ENCODE data around the gene TNFRSF12A. TPM values are rescaled to one million over a fixed set of nuclear protein-coding genes. Genes with fewer than 3 reads are reported as not detected.

The TNFRSF12A gene
- total and polyA plus RNA-seq, 7 donors = 69.5 to 889 (median 164) TPM

GRCh38 chr16:3027489-3027795, 7.3 kb downstream of the TNFRSF12A start:
- Histone ChIP-seq H3K36me3 (ENCODE audit: insufficient read depth in 1 of 2, low read depth in 1 of 2) (peaks cover 0 to 25% of the 10 kb centered on the region in 2 donors), H3K4me3 (no peak overlapping the region), H3K9me3 (no peaks in the 10 kb centered on the region), H3K4me1 (peaks cover 27% of the 10 kb centered on the region), H3K27ac (peak overlapping the region; percentile 50), H3K27me3 (ENCODE audit: insufficient read depth in 3 of 3, low read length in 2 of 3) (peaks cover 0 to 35% (median 18%) of the 10 kb centered on the region in 3 donors)
- ATAC-seq (no peak), DNase-seq (no peak)
- intact Hi-C loops (cut with DNase I) = no loop called here
- WGBS, 3 donors = 81 to 88% (median 83%) methylated on average over 8 of the region's 8 CpGs
- TF ChIP-seq, protein P1, sequence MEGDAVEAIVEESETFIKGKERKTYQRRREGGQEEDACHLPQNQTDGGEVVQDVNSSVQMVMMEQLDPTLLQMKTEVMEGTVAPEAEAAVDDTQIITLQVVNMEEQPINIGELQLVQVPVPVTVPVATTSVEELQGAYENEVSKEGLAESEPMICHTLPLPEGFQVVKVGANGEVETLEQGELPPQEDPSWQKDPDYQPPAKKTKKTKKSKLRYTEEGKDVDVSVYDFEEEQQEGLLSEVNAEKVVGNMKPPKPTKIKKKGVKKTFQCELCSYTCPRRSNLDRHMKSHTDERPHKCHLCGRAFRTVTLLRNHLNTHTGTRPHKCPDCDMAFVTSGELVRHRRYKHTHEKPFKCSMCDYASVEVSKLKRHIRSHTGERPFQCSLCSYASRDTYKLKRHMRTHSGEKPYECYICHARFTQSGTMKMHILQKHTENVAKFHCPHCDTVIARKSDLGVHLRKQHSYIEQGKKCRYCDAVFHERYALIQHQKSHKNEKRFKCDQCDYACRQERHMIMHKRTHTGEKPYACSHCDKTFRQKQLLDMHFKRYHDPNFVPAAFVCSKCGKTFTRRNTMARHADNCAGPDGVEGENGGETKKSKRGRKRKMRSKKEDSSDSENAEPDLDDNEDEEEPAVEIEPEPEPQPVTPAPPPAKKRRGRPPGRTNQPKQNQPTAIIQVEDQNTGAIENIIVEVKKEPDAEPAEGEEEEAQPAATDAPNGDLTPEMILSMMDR (IDR thresholded peaks at IDR 0.05) = no peak

GRCh38 chr16:3027983-3028715, 8.0 kb downstream of the TNFRSF12A start:
- peaks cover 0 to 38% (median 18%) of the 10 kb centered on the region in 3 donors for H3K27me3 ChIP-seq (ENCODE audit: insufficient read depth in 3 of 3, low read length in 2 of 3)
- ATAC-seq (peak; percentile 32 to 55 (median 53)), DNase-seq (peak; percentile 80 to 90)
- intact Hi-C loops (cut with DNase I) = no loop called here
- H3K27ac ChIP-seq = peak overlapping the region; percentile 50
- H3K4me3 ChIP-seq = peak overlapping the region; percentile 28
- peaks cover 0 to 25% of the 10 kb centered on the region in 2 donors for H3K36me3 ChIP-seq (ENCODE audit: insufficient read depth in 1 of 2, low read depth in 1 of 2)
- peaks cover 20% of the 10 kb centered on the region for H3K4me1 ChIP-seq
- TF ChIP-seq, protein P1 (IDR thresholded peaks at IDR 0.05) = peak; percentile 77
- H3K9me3 ChIP-seq = no peaks in the 10 kb centered on the region
- WGBS, 3 donors = 15 to 23% (median 20%) methylated on average over 36 to 58 of the region's 58 CpGs

GRCh38 chr16:3028716-3029319, 8.7 kb downstream of the TNFRSF12A start:
- 21 to 28% (median 22%) methylated on average over 12 to 15 of the region's 15 CpGs for WGBS, 3 donors
- TF ChIP-seq, protein P1 (IDR thresholded peaks at IDR 0.05) = no peak
- H3K27ac ChIP-seq = no peak overlapping the region
- peak overlapping the region; percentile 28 for H3K4me3 ChIP-seq
- no peak for ATAC-seq
- H3K4me1 ChIP-seq = peaks cover 18% of the 10 kb centered on the region
- H3K9me3 ChIP-seq = no peaks in the 10 kb centered on the region
- intact Hi-C loops (cut with DNase I) = no loop called here
- H3K36me3 ChIP-seq (ENCODE audit: insufficient read depth in 1 of 2, low read depth in 1 of 2) = peaks cover 0 to 25% of the 10 kb centered on the region in 2 donors
- DNase-seq = no peak
- H3K27me3 ChIP-seq (ENCODE audit: insufficient read depth in 3 of 3, low read length in 2 of 3) = peaks cover 0 to 44% (median 18%) of the 10 kb centered on the region in 3 donors

- ATAC-seq (no peak), DNase-seq (no peak)
- Histone ChIP-seq H3K27me3 (ENCODE audit: insufficient read depth in 3 of 3, low read length in 2 of 3) (peaks cover 0 to 53% (median 18%) of the 10 kb centered on the region in 3 donors), H3K4me1 (peaks cover 16% of the 10 kb centered on the region), H3K4me3 (no peak overlapping the region), H3K27ac (no peak overlapping the region), H3K36me3 (ENCODE audit: insufficient read depth in 1 of 2, low read depth in 1 of 2) (peaks cover 0 to 25% of the 10 kb centered on the region in 2 donors), H3K9me3 (no peaks in the 10 kb centered on the region)
- intact Hi-C loops (cut with DNase I) = no loop called here
- TF ChIP-seq, protein P1 (IDR thresholded peaks at IDR 0.05) = no peak
- 8 to 14% (median 13%) methylated on average over 30 to 59 of the region's 59 CpGs for WGBS, 3 donors
Measured at GRCh38 chr16:3029491-3030221, 9.5 kb downstream of the TNFRSF12A start.

Data from psoas muscle (tissue), 8 donors.